Right atrium auricular region (tissue), 2 donors: ENCODE results near the gene EFR3B. TPM values are rescaled to one million over a fixed set of nuclear protein-coding genes. Genes with fewer than 3 reads are reported as not detected.
"Not testable (repeated sequence)": the region's sequence is repeated elsewhere in the genome, so short reads cannot be mapped to it uniquely, and the experiment has no call there.

Experiments used
- DNase-seq: peaks from one replicate; pipeline ENCODE4 v3.0.0-alpha.2; 2019; ENCODE audit warnings: low spot score
- H3K27ac ChIP-seq, 2 donors: fragments of 200-600 bp; sonication (generic); 1 replicate in 1 of 2; 2 replicates in 1 of 2; pipeline ENCODE4 v1.5.1; 2016 to 2019
- H3K27me3 ChIP-seq, 2 donors: fragments of 200-600 bp; sonication (generic); one replicate each; pipeline versions ENCODE4 v1.5.1 to v1.6.0; 2017 to 2019
- H3K36me3 ChIP-seq: fragments of 200-600 bp; sonication (generic); one replicate; pipeline ENCODE4 v1.5.1; 2016
- H3K4me1 ChIP-seq, 2 donors: fragments of 200-600 bp; sonication (generic); one replicate each; pipeline versions ENCODE4 v1.5.1 to v1.6.0; 2017 to 2019
- H3K4me3 ChIP-seq, 2 donors: fragments of 200-600 bp; sonication (generic); 1 replicate in 1 of 2; 2 replicates in 1 of 2; pipeline ENCODE4 v1.5.1; 2017 to 2019; ENCODE audit warnings: mild to moderate bottlenecking in 1 of 2, moderate library complexity in 1 of 2
- H3K9me3 ChIP-seq, 2 donors: fragments of 200-600 bp; sonication (generic); one replicate each; pipeline ENCODE4 v1.5.1; 2019
- total RNA-seq, 2 donors: library from RNA; depleted of rRNA; stranded (reverse); fragments of >200 nt; gene quantifications; one replicate each; pipeline ENCODE4 v1.1.0, GENCODE V29; 2016
- TF ChIP-seq, protein P1 (sequence below), 2 donors: fragments of 200-600 bp; sonication (generic); IDR thresholded peaks; one replicate each; pipeline ENCODE4 v1.5.1; 2019; ENCODE audit warnings: antibody characterized with exemption in 2 of 2

The EFR3B gene
- total RNA-seq, 2 donors from 2014 or later, result 2.6 to 10.8 TPM

GRCh38 chr2:25160376-25160775 lies 118.5 kb downstream of the EFR3B start:
- Histone ChIP-seq H3K36me3 (no peaks in the 10 kb centered on the region), H3K4me3 (no peak overlapping the region), H3K27ac (no peak overlapping the region), H3K27me3 (no peaks in the 10 kb centered on the region), H3K9me3 (no peaks in the 10 kb centered on the region), H3K4me1 (no peaks in the 10 kb centered on the region)
- no peak for DNase-seq
- TF ChIP-seq, protein P1, sequence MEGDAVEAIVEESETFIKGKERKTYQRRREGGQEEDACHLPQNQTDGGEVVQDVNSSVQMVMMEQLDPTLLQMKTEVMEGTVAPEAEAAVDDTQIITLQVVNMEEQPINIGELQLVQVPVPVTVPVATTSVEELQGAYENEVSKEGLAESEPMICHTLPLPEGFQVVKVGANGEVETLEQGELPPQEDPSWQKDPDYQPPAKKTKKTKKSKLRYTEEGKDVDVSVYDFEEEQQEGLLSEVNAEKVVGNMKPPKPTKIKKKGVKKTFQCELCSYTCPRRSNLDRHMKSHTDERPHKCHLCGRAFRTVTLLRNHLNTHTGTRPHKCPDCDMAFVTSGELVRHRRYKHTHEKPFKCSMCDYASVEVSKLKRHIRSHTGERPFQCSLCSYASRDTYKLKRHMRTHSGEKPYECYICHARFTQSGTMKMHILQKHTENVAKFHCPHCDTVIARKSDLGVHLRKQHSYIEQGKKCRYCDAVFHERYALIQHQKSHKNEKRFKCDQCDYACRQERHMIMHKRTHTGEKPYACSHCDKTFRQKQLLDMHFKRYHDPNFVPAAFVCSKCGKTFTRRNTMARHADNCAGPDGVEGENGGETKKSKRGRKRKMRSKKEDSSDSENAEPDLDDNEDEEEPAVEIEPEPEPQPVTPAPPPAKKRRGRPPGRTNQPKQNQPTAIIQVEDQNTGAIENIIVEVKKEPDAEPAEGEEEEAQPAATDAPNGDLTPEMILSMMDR (IDR thresholded peaks at IDR 0.05), result no peak

- Histone ChIP-seq H3K27me3 (no peaks in the 10 kb centered on the region), H3K9me3 (no peaks in the 10 kb centered on the region), H3K36me3 (no peaks in the 10 kb centered on the region), H3K4me3 (peak overlapping the region; percentile 44 to 45), H3K4me1 (no peaks in the 10 kb centered on the region), H3K27ac (peak overlapping the region in 1 of 2 donors; percentile 52)
- TF ChIP-seq, protein P1 (IDR thresholded peaks at IDR 0.05), result no peak
- DNase-seq, result no peak
Measured at GRCh38 chr2:25161055-25161781, 119.3 kb downstream of the EFR3B start.

DNA sequence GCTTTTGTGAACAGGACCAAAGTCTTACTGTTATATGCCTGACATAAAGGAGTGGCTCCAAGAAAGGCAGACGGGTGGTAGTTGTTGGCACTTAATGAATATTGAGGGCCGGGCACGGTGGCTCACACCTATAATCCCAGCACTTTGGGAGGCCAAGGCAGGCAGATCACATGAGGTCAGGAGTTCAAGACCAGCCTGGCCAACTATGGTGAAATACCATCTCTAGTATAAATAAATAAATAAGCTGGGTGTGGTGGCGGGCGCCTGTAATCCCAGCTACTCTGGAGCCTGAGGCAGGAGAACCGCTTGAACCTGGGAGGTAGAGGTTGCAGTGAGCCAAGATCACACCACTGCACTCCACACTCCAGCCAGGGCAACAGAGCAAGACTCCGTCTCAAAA lies 120.2 kb downstream of the EFR3B start:
- not testable (repeated sequence) for H3K36me3 ChIP-seq, H3K4me1 ChIP-seq, H3K9me3 ChIP-seq, H3K27ac ChIP-seq, H3K4me3 ChIP-seq, DNase-seq, H3K27me3 ChIP-seq

DNA sequence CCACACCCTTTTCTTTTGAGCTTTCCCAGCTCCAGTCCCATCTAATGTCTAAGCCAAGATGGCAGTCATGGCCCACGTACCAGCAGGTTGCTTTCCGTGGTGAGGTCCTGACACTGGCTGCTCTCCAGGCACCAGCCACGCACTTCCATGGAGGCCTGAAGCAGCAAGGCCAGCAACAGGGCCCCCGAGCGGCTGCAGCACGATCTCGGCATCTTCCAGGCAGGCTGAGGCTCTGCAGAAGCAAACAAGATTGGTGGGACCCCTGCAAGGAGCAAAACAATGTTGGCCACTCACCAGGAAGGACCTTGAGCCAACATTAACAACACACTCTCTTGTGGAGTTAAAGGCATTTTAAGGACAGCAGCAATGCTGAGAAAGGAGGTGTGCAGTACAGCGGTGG lies 122.7 kb downstream of the EFR3B start:
- Histone ChIP-seq H3K27me3 (peaks cover 9 to 21% of the 10 kb centered on the region in 2 donors), H3K4me1 (peaks cover 0 to 10% of the 10 kb centered on the region in 2 donors), H3K9me3 (no peaks in the 10 kb centered on the region), H3K27ac (no peak overlapping the region), H3K4me3 (no peak overlapping the region), H3K36me3 (no peaks in the 10 kb centered on the region)
- no peak for DNase-seq
- TF ChIP-seq, protein P1 (IDR thresholded peaks at IDR 0.05), result no peak

DNA sequence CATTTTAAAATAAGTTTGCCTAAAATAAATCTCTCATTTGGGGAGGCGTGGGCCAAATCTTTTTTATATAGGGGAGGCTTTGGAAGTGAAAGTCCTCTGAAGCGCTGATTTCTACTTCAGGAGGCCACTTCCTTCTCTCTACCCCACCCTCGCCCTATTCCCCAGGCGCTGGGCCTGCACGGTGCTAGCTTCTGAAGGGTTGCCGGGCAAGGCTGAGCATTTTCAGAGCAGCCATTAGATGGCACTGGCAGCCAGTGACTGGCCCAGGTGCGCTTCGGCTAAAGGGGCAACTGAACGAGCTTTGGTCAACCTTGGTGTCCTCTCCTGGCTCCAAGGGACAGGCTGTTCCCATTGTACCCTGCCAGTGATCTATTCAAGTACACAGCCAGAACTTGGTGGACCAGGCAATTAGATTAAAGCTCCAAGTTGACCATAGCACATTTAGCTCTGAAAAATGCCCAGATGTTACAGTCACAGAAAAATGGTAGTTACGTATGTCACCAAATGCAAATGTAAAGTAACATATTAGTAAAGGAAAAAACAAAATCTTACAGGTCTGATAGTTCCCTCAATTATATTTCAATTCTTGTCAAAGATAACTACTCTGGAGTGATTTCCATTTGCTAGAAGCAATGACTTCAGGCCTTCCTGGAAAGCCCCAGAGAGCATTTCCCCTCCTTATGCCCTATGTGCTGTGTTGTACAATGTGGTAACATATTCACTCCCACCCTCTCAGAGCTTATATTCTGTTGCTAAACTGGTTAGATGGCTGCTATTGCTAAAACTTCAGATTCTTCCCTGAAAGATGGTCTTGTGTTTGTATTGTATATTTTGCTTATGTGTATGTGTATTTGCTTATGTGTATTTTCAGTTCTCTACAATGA lies 124.4 kb downstream of the EFR3B start:
- Histone ChIP-seq H3K36me3 (no peaks in the 10 kb centered on the region), H3K27me3 (peaks cover 9 to 21% of the 10 kb centered on the region in 2 donors), H3K9me3 (no peaks in the 10 kb centered on the region), H3K4me1 (peaks cover 0 to 10% of the 10 kb centered on the region in 2 donors), H3K4me3 (no peak overlapping the region), H3K27ac (no peak overlapping the region)
- no peak for DNase-seq
- TF ChIP-seq, protein P1 (IDR thresholded peaks at IDR 0.05), result peak in 1 of 2 donors; percentile 43
